Hepatocyte (in vitro differentiated cells): Measurements from ENCODE around the gene ZNF789. TPM values are rescaled to one million over a fixed set of nuclear protein-coding genes. Genes with fewer than 3 reads are reported as not detected.

ENCODE experiments used
- DNase-seq: peaks from one replicate; pipeline ENCODE4 v3.0.0-alpha.2; 2016; ENCODE audit warnings: low spot score
- H2AFZ ChIP-seq: fragments of 200-600 bp; sonication (generic); 2 replicates; pipeline ENCODE4 v1.6.0; 2016; ENCODE audit warnings: antibody characterized with exemption, mild to moderate bottlenecking
- H3K27ac ChIP-seq: fragments of 200-600 bp; sonication (generic); 2 replicates; pipeline ENCODE4 v1.5.1; 2016; ENCODE audit warnings: mild to moderate bottlenecking
- H3K27me3 ChIP-seq: fragments of 200-600 bp; sonication (generic); 2 replicates; pipeline ENCODE4 v1.6.1; 2016
- H3K36me3 ChIP-seq: fragments of 200-600 bp; sonication (generic); replicated peaks from 2 replicates; pipeline ENCODE4 v1.5.1; 2016; ENCODE audit warnings: low read depth; ENCODE audit not compliant: insufficient read depth
- H3K4me1 ChIP-seq: fragments of 200-600 bp; sonication (generic); 2 replicates; pipeline ENCODE4 v1.5.1; 2016; ENCODE audit warnings: mild to moderate bottlenecking, moderate library complexity; ENCODE audit not compliant: insufficient read depth
- H3K4me2 ChIP-seq: fragments of 200-600 bp; sonication (generic); 2 replicates; pipeline ENCODE4 v1.6.0; 2016
- H3K4me3 ChIP-seq: fragments of 200-600 bp; sonication (generic); 2 replicates; pipeline ENCODE4 v1.5.1; 2016; ENCODE audit warnings: mild to moderate bottlenecking
- H3K79me2 ChIP-seq: fragments of 200-600 bp; sonication (generic); 2 replicates; pipeline ENCODE4 v1.6.0; 2017; ENCODE audit warnings: mild to moderate bottlenecking
- H3K9me2 ChIP-seq: fragments of 200-600 bp; sonication (generic); replicated peaks from 2 replicates; pipeline ENCODE4 v1.6.0; 2017; ENCODE audit warnings: mild to moderate bottlenecking; ENCODE audit not compliant: insufficient read depth
- H3K9me3 ChIP-seq: fragments of 200-600 bp; sonication (generic); 2 replicates; pipeline ENCODE4 v1.5.1; 2016; ENCODE audit warnings: low read depth, mild to moderate bottlenecking
- H4K20me1 ChIP-seq: fragments of 200-600 bp; sonication (generic); 2 replicates; pipeline ENCODE4 v1.6.0; 2016; ENCODE audit warnings: mild to moderate bottlenecking; ENCODE audit not compliant: insufficient read depth, poor library complexity, severe bottlenecking
- CTCF ChIP-seq: fragments of 200-600 bp; sonication (generic); IDR thresholded peaks from 2 replicates; pipeline ENCODE4 v1.5.1; 2016; ENCODE audit warnings: antibody characterized with exemption, mild to moderate bottlenecking; ENCODE audit not compliant: poor library complexity
- EZH2 ChIP-seq: fragments of 200-600 bp; sonication (generic); IDR thresholded peaks from 2 replicates; pipeline ENCODE4 v1.6.1; 2016; ENCODE audit warnings: antibody characterized with exemption, mild to moderate bottlenecking, borderline replicate concordance
- EZH2phosphoT487 ChIP-seq: fragments of 200-600 bp; sonication (generic); IDR thresholded peaks from one replicate; pipeline ENCODE4 v1.6.1; 2018; ENCODE audit warnings: antibody characterized with exemption, mild to moderate bottlenecking, low read depth, moderate library complexity; ENCODE audit not compliant: unreplicated experiment, severe bottlenecking
- WGBS: methylation state at CpG from one replicate; pipeline ENCODE4 v1.1.6; 2016; ENCODE audit warnings: low lambda C conversion rate; ENCODE audit errors: missing lambda C conversion rate; 5-methylcytosine and 5-hydroxymethylcytosine counted together
- polyA plus RNA-seq: library from polyadenylated mRNA; unstranded; fragments of >200 nt; fragmentation: Nextera tagmentation; extraction: Ambion mirVana; gene quantifications from 2 replicates; pipeline ENCODE4 v1.2.1, GENCODE V29; 2016
- total RNA-seq: library from RNA; depleted of rRNA; stranded (reverse); fragments of >200 nt; gene quantifications from 2 replicates; pipeline ENCODE4 v1.2.3, GENCODE V29; 2014

The ZNF789 gene
- total and polyA plus RNA-seq, 2 experiments from 2014 or later: 8.1 to 11.3 TPM

GRCh38 chr7:99478464-99479440 is 6.1 kb downstream of the ZNF789 start:
- TF ChIP-seq CTCF: no peak
- TF ChIP-seq EZH2: no peak
- TF ChIP-seq EZH2phosphoT487: no peak
- Histone ChIP-seq H3K27ac (no peak overlapping the region), H3K79me2 (peaks cover 51% of the 10 kb centered on the region), H3K4me2 (no peak overlapping the region), H2AFZ (no peak overlapping the region), H4K20me1 (no peaks in the 10 kb centered on the region), H3K4me1 (peaks cover 4% of the 10 kb centered on the region), H3K36me3 (no peaks in the 10 kb centered on the region), H3K27me3 (no peaks in the 10 kb centered on the region), H3K9me3 (no peaks in the 10 kb centered on the region), H3K9me2 (no peaks in the 10 kb centered on the region), H3K4me3 (no peak overlapping the region)
- no peak for DNase-seq
- 93% methylated on average over 15 of the region's 15 CpGs for WGBS

DNA sequence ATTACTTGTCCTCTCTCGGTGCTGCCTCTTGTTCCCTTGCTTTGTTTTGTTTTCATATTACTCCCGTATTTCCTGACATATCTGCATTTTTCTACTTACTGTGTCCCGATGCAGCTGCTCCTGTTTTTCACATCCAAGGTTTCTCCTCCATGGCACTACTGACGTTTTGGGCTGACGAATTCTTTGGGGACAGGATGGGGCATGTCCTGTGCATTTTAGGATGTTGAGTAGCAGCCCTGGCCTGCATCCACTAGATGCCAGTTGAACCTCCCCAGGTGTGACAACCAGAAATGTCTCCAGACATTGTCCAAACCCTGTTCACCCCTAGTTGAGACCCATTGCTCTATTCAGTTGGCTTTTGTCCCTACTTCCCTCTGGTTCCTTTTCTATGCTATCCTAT is 12.4 kb downstream of the ZNF789 start:
- no peak overlapping the region for H3K4me3 ChIP-seq
- H3K4me1 ChIP-seq: no peaks in the 10 kb centered on the region
- no peak overlapping the region for H2AFZ ChIP-seq
- no peaks in the 10 kb centered on the region for H3K79me2 ChIP-seq
- no peaks in the 10 kb centered on the region for H3K9me2 ChIP-seq
- H3K4me2 ChIP-seq: no peak overlapping the region
- H3K27ac ChIP-seq: no peak overlapping the region
- no peaks in the 10 kb centered on the region for H4K20me1 ChIP-seq
- TF ChIP-seq EZH2: no peak
- no peak for TF ChIP-seq CTCF
- no peak for TF ChIP-seq EZH2phosphoT487
- no peak for DNase-seq
- H3K36me3 ChIP-seq: no peaks in the 10 kb centered on the region
- no peaks in the 10 kb centered on the region for H3K9me3 ChIP-seq
- H3K27me3 ChIP-seq: no peaks in the 10 kb centered on the region
- WGBS: 93% methylated on average over 5 of the region's 5 CpGs

GRCh38 chr7:99489235-99489634 is 16.5 kb downstream of the ZNF789 start:
- WGBS: 70% methylated on average over 4 of the region's 4 CpGs
- Histone ChIP-seq H3K9me2 (no peaks in the 10 kb centered on the region), H3K27me3 (no peaks in the 10 kb centered on the region), H3K79me2 (peaks cover 11% of the 10 kb centered on the region), H3K4me3 (no peak overlapping the region), H4K20me1 (no peaks in the 10 kb centered on the region), H3K4me2 (no peak overlapping the region), H3K36me3 (peaks cover 14% of the 10 kb centered on the region), H3K9me3 (peaks cover 10% of the 10 kb centered on the region), H3K27ac (no peak overlapping the region), H2AFZ (no peak overlapping the region), H3K4me1 (no peaks in the 10 kb centered on the region)
- DNase-seq: no peak
- no peak for TF ChIP-seq CTCF
- no peak for TF ChIP-seq EZH2phosphoT487
- no peak for TF ChIP-seq EZH2
